Choroid plexus epithelial cell (primary cell): Measurements from ENCODE around the gene RNF17.
"Not testable (repeated sequence)": the region's sequence is repeated elsewhere in the genome, so short reads cannot be mapped to it uniquely, and the experiment has no call there.

ENCODE experiments used
- DNase-seq: peaks from one replicate; pipeline ENCODE4 v3.0.0-alpha.2; 2010; ENCODE audit warnings: low read depth
- H3K4me3 ChIP-seq: 2 replicates; pipeline ENCODE4 v1.5.1; 2011; ENCODE audit warnings: low read depth, mild to moderate bottlenecking, control low read depth, low read length, moderate library complexity
- CTCF ChIP-seq: conservative IDR thresholded peaks from 2 replicates; pipeline ENCODE4 v1.5.1; 2011; ENCODE audit warnings: low read depth, mild to moderate bottlenecking, control low read depth, inconsistent platforms, low read length, moderate library complexity

The RNF17 gene

GRCh38 chr13:24777171-24777570, 13.2 kb downstream of the RNF17 start:
- TF ChIP-seq CTCF = no peak
- no peak overlapping the region for H3K4me3 ChIP-seq
- DNase-seq = no peak

GRCh38 chr13:24784319-24784718, 20.4 kb downstream of the RNF17 start:
- DNase-seq = no peak
- TF ChIP-seq CTCF = no peak
- no peak overlapping the region for H3K4me3 ChIP-seq

- DNase-seq = no peak
- no peak for TF ChIP-seq CTCF
- no peak overlapping the region for H3K4me3 ChIP-seq
Observed at GRCh38 chr13:24788538-24788937, 24.6 kb downstream of the RNF17 start.

- no peak for TF ChIP-seq CTCF
- peak; percentile 1 for DNase-seq
Observed at GRCh38 chr13:24802074-24802473, 38.1 kb downstream of the RNF17 start.

GRCh38 chr13:24821207-24821606, 57.2 kb downstream of the RNF17 start:
- TF ChIP-seq CTCF = no peak
- DNase-seq = no peak
- H3K4me3 ChIP-seq = no peak overlapping the region

More at GRCh38 chr13:24802074-24802473, 38.1 kb downstream of the RNF17 start:
- H3K4me3 ChIP-seq = no peak overlapping the region

- H3K4me3 ChIP-seq = no peak overlapping the region
- DNase-seq = no peak
- no peak for TF ChIP-seq CTCF
Observed at GRCh38 chr13:24822640-24823039, 58.7 kb downstream of the RNF17 start.

- not testable (repeated sequence) for H3K4me3 ChIP-seq, DNase-seq
Observed at GRCh38 chr13:24823122-24823710, 59.2 kb downstream of the RNF17 start.
